ENCODE data around the gene COL4A2.
"Not testable (repeated sequence)": the region's sequence is repeated elsewhere in the genome, so short reads cannot be mapped to it uniquely, and the experiment has no call there.

COL4A2 gene

GRCh38 chr13:110447801-110448200 is 140.7 kb downstream of the COL4A2 start:
- H3K4me3 ChIP-seq (ENCODE audit: low read length): no peak overlapping the region
- H3K9ac ChIP-seq (ENCODE audit: low read length): no peak overlapping the region
- H3K27me3 ChIP-seq (ENCODE audit: control insufficient read depth, insufficient read depth, low read length): no peaks in the 10 kb centered on the region
- peaks cover 24% of the 10 kb centered on the region for H3K4me1 ChIP-seq (ENCODE audit: control insufficient read depth, insufficient read depth, low read length)
- peak overlapping the region; percentile 73 for H3K27ac ChIP-seq (ENCODE audit: low read depth, low read length)
- peaks cover 19% of the 10 kb centered on the region for H3K36me3 ChIP-seq (ENCODE audit: control insufficient read depth, insufficient read depth, low read length)

GRCh38 chr13:110448230-110448629 is 141.1 kb downstream of the COL4A2 start:
- H3K4me1 ChIP-seq (ENCODE audit: control insufficient read depth, insufficient read depth, low read length): peaks cover 24% of the 10 kb centered on the region
- no peak overlapping the region for H3K4me3 ChIP-seq (ENCODE audit: low read length)
- no peak overlapping the region for H3K9ac ChIP-seq (ENCODE audit: low read length)
- H3K27me3 ChIP-seq (ENCODE audit: control insufficient read depth, insufficient read depth, low read length): no peaks in the 10 kb centered on the region
- H3K36me3 ChIP-seq (ENCODE audit: control insufficient read depth, insufficient read depth, low read length): peaks cover 19% of the 10 kb centered on the region
- H3K27ac ChIP-seq (ENCODE audit: low read depth, low read length): peak overlapping the region; percentile 69

- Histone ChIP-seq H3K4me3 (ENCODE audit: low read length) (no peak overlapping the region), H3K27ac (ENCODE audit: low read depth, low read length) (peak overlapping the region; percentile 69), H3K4me1 (ENCODE audit: control insufficient read depth, insufficient read depth, low read length) (peaks cover 22% of the 10 kb centered on the region), H3K9ac (ENCODE audit: low read length) (no peak overlapping the region), H3K36me3 (ENCODE audit: control insufficient read depth, insufficient read depth, low read length) (peaks cover 19% of the 10 kb centered on the region), H3K27me3 (ENCODE audit: control insufficient read depth, insufficient read depth, low read length) (no peaks in the 10 kb centered on the region)
Measured at GRCh38 chr13:110448677-110449076, 141.6 kb downstream of the COL4A2 start.

GRCh38 chr13:110449219-110450015 is 142.3 kb downstream of the COL4A2 start:
- Histone ChIP-seq H3K4me3 (ENCODE audit: low read length) (no peak overlapping the region), H3K36me3 (ENCODE audit: control insufficient read depth, insufficient read depth, low read length) (peaks cover 19% of the 10 kb centered on the region), H3K4me1 (ENCODE audit: control insufficient read depth, insufficient read depth, low read length) (peaks cover 18% of the 10 kb centered on the region), H3K27me3 (ENCODE audit: control insufficient read depth, insufficient read depth, low read length) (no peaks in the 10 kb centered on the region), H3K9ac (ENCODE audit: low read length) (no peak overlapping the region), H3K27ac (ENCODE audit: low read depth, low read length) (peak overlapping the region; percentile 69)

GRCh38 chr13:110450016-110450900 is 143.2 kb downstream of the COL4A2 start:
- Histone ChIP-seq H3K9ac (ENCODE audit: low read length) (no peak overlapping the region), H3K27ac (ENCODE audit: low read depth, low read length) (peak overlapping the region; percentile 69), H3K27me3 (ENCODE audit: control insufficient read depth, insufficient read depth, low read length) (no peaks in the 10 kb centered on the region), H3K4me3 (ENCODE audit: low read length) (no peak overlapping the region), H3K4me1 (ENCODE audit: control insufficient read depth, insufficient read depth, low read length) (peaks cover 18% of the 10 kb centered on the region), H3K36me3 (ENCODE audit: control insufficient read depth, insufficient read depth, low read length) (peaks cover 16% of the 10 kb centered on the region)

- H3K9ac ChIP-seq (ENCODE audit: low read length): no peak overlapping the region
- H3K36me3 ChIP-seq (ENCODE audit: control insufficient read depth, insufficient read depth, low read length): peaks cover 11% of the 10 kb centered on the region
- H3K27me3 ChIP-seq (ENCODE audit: control insufficient read depth, insufficient read depth, low read length): no peaks in the 10 kb centered on the region
- H3K27ac ChIP-seq (ENCODE audit: low read depth, low read length): peak overlapping the region; percentile 34
- H3K4me3 ChIP-seq (ENCODE audit: low read length): no peak overlapping the region
- peaks cover 18% of the 10 kb centered on the region for H3K4me1 ChIP-seq (ENCODE audit: control insufficient read depth, insufficient read depth, low read length)
Measured at GRCh38 chr13:110450941-110451730, 144.1 kb downstream of the COL4A2 start.

GRCh38 chr13:110453091-110453490 is 146.0 kb downstream of the COL4A2 start:
- not testable (repeated sequence) for H3K4me1 ChIP-seq (ENCODE audit: control insufficient read depth, insufficient read depth, low read length); H3K4me3 ChIP-seq (ENCODE audit: low read length); H3K9ac ChIP-seq (ENCODE audit: low read length); H3K27me3 ChIP-seq (ENCODE audit: control insufficient read depth, insufficient read depth, low read length)
- Histone ChIP-seq H3K36me3 (ENCODE audit: control insufficient read depth, insufficient read depth, low read length) (peaks cover 13% of the 10 kb centered on the region), H3K27ac (ENCODE audit: low read depth, low read length) (peak overlapping the region; percentile 45)

GRCh38 chr13:110453797-110454196 is 146.7 kb downstream of the COL4A2 start:
- peaks cover 2% of the 10 kb centered on the region for H3K4me1 ChIP-seq (ENCODE audit: control insufficient read depth, insufficient read depth, low read length)
- H3K36me3 ChIP-seq (ENCODE audit: control insufficient read depth, insufficient read depth, low read length): peaks cover 13% of the 10 kb centered on the region
- H3K27me3 ChIP-seq (ENCODE audit: control insufficient read depth, insufficient read depth, low read length): no peaks in the 10 kb centered on the region
- H3K4me3 ChIP-seq (ENCODE audit: low read length): no peak overlapping the region
- peak overlapping the region; percentile 45 for H3K27ac ChIP-seq (ENCODE audit: low read depth, low read length)
- no peak overlapping the region for H3K9ac ChIP-seq (ENCODE audit: low read length)

GRCh38 chr13:110454227-110454859 is 147.3 kb downstream of the COL4A2 start:
- peak overlapping the region; percentile 45 for H3K27ac ChIP-seq (ENCODE audit: low read depth, low read length)
- no peak overlapping the region for H3K9ac ChIP-seq (ENCODE audit: low read length)
- H3K4me3 ChIP-seq (ENCODE audit: low read length): no peak overlapping the region
- no peaks in the 10 kb centered on the region for H3K27me3 ChIP-seq (ENCODE audit: control insufficient read depth, insufficient read depth, low read length)
- H3K36me3 ChIP-seq (ENCODE audit: control insufficient read depth, insufficient read depth, low read length): peaks cover 13% of the 10 kb centered on the region
- peaks cover 2% of the 10 kb centered on the region for H3K4me1 ChIP-seq (ENCODE audit: control insufficient read depth, insufficient read depth, low read length)

GRCh38 chr13:110454956-110455355 is 147.9 kb downstream of the COL4A2 start:
- H3K36me3 ChIP-seq (ENCODE audit: control insufficient read depth, insufficient read depth, low read length): peaks cover 8% of the 10 kb centered on the region
- peak overlapping the region; percentile 45 for H3K27ac ChIP-seq (ENCODE audit: low read depth, low read length)
- H3K4me1 ChIP-seq (ENCODE audit: control insufficient read depth, insufficient read depth, low read length): peaks cover 2% of the 10 kb centered on the region
- H3K9ac ChIP-seq (ENCODE audit: low read length): no peak overlapping the region
- no peak overlapping the region for H3K4me3 ChIP-seq (ENCODE audit: low read length)
- no peaks in the 10 kb centered on the region for H3K27me3 ChIP-seq (ENCODE audit: control insufficient read depth, insufficient read depth, low read length)

- no peak overlapping the region for H3K9ac ChIP-seq (ENCODE audit: low read length)
Measured at GRCh38 chr13:110455444-110455843, 148.4 kb downstream of the COL4A2 start.

More at GRCh38 chr13:110455444-110455843, 148.4 kb downstream of the COL4A2 start:
- Histone ChIP-seq H3K27me3 (ENCODE audit: control insufficient read depth, insufficient read depth, low read length) (no peaks in the 10 kb centered on the region), H3K4me3 (ENCODE audit: low read length) (no peak overlapping the region), H3K4me1 (ENCODE audit: control insufficient read depth, insufficient read depth, low read length) (peaks cover 2% of the 10 kb centered on the region), H3K36me3 (ENCODE audit: control insufficient read depth, insufficient read depth, low read length) (peaks cover 6% of the 10 kb centered on the region), H3K27ac (ENCODE audit: low read depth, low read length) (no peak overlapping the region)
